ENCODE results near the gene PLA2G6. TPM values are rescaled to one million over a fixed set of nuclear protein-coding genes. Genes with fewer than 3 reads are reported as not detected.

The PLA2G6 gene
- total and polyA plus RNA-seq, 2 of the 8 experiments (the other 6 are each of a cell fraction or from before 2014, with no cell fraction given): 13.2 to 21.0 TPM

- no peaks in the 10 kb centered on the region for H3K9me3 ChIP-seq (ENCODE audit: insufficient read depth in 2 of 2, low read depth in 1 of 2, low read length in 1 of 2)
- H4K8ac ChIP-seq (ENCODE audit: extremely low read depth, insufficient read depth, low read length): no peak overlapping the region
- H3K23ac ChIP-seq (ENCODE audit: insufficient read length): no peak overlapping the region
- no peaks in the 10 kb centered on the region for H3K79me1 ChIP-seq (ENCODE audit: low read depth, low read length)
- FAIRE-seq (no peak), DNase-seq (ENCODE audit: low read depth in 1 of 2, low spot score in 2 of 2) (no peak)
- no peak overlapping the region for H3K27ac ChIP-seq (ENCODE audit: low read depth, low read length)
- H3K14ac ChIP-seq (ENCODE audit: insufficient read length): no peak overlapping the region
- peaks cover 7 to 12% of the 10 kb centered on the region in 2 experiments for H4K20me1 ChIP-seq (replicated peaks in 1 of 2; ENCODE audit: control insufficient read depth in 1 of 2, insufficient read depth in 2 of 2, low read length in 2 of 2)
- H3K23me2 ChIP-seq (ENCODE audit: low read depth, low read length): peaks cover 17% of the 10 kb centered on the region
- H2BK15ac ChIP-seq (ENCODE audit: low read length): no peak overlapping the region
- ChIA-PET CTCF (ENCODE audit: partially characterized antibody) (interaction anchor here (0.6 to 2.8 kb wide), 7 partner anchors 9 to 342 kb away, joined by 3 to 12 read pairs (median 5); no protein-coding TSS in a partner anchor), POLR2A (ENCODE audit: partially characterized antibody) (interaction anchor here (1.1 to 6.6 kb wide), 3 partner anchors 9 to 61 kb away, joined by 3 to 65 read pairs (median 4); no protein-coding TSS in a partner anchor)
- H3K4ac ChIP-seq (replicated peaks; ENCODE audit: insufficient read length, low read depth, low read length): no peak overlapping the region
- H3K9ac ChIP-seq (replicated peaks in 1 of 4; ENCODE audit: extremely low read depth in 1 of 4, low read depth in 3 of 4, low read length in 3 of 4): no peak overlapping the region
- H3K18ac ChIP-seq (ENCODE audit: extremely low read depth, low read length): no peak overlapping the region
- no peak overlapping the region for H2AK5ac ChIP-seq (ENCODE audit: low read depth, low read length)
- H2BK20ac ChIP-seq (ENCODE audit: low read length): no peak overlapping the region
- no peak overlapping the region for H3K4me2 ChIP-seq (ENCODE audit: insufficient read depth in 1 of 2, low read depth in 2 of 2, low read length in 2 of 2)
- H2BK12ac ChIP-seq (ENCODE audit: low read depth, low read length): no peak overlapping the region
- H3K27me3 ChIP-seq (replicated peaks in 1 of 4; ENCODE audit: control insufficient read depth in 3 of 4, extremely low read depth in 1 of 4, insufficient read depth in 3 of 4, low read length in 3 of 4): peaks cover 0 to 14% (median 11%) of the 10 kb centered on the region in 4 experiments; a peak in 5 of 7 replicates
- H2BK120ac ChIP-seq (replicated peaks; ENCODE audit: low read depth, low read length): no peak overlapping the region
- peaks cover 2 to 21% of the 10 kb centered on the region in 2 experiments; a peak in 2 of 4 replicates for H3K79me2 ChIP-seq (ENCODE audit: control insufficient read depth in 1 of 2, insufficient read depth in 2 of 2, low read length in 2 of 2)
- no peaks in the 10 kb centered on the region for H3K36me3 ChIP-seq (ENCODE audit: control insufficient read depth in 2 of 4, insufficient read depth in 4 of 4, low read length in 3 of 4)
- H4K5ac ChIP-seq (ENCODE audit: insufficient read length, low read depth, low read length): no peak overlapping the region
- H3K56ac ChIP-seq (replicated peaks; ENCODE audit: insufficient read length, low read depth, low read length): no peak overlapping the region
- H4K91ac ChIP-seq (replicated peaks; ENCODE audit: insufficient read length, low read length): no peak overlapping the region
- H2AFZ ChIP-seq (ENCODE audit: low read length): no peak overlapping the region
- H2BK5ac ChIP-seq (ENCODE audit: low read depth, low read length): no peak overlapping the region
- WGBS, 2 experiments (ENCODE audit: extremely low coverage in 1 of 2, insufficient coverage in 1 of 2, insufficient read length in 1 of 2, insufficient replicate concordance in 2 of 2, low coverage in 1 of 2, low lambda C conversion rate in 2 of 2, missing lambda C conversion rate in 1 of 2): 88% methylated on average over 15 of the region's 15 CpGs; no CpG with 5 or more reads in 1 of the 2 experiments
- no peak overlapping the region for H3K4me3 ChIP-seq (ENCODE audit: extremely low read depth in 1 of 4, insufficient read depth in 2 of 4, low read depth in 3 of 4, low read length in 4 of 4)
- TF ChIP-seq POLR2A (IDR thresholded peaks at IDR 0.05; ENCODE audit: control extremely low read depth in 1 of 2, low read depth in 2 of 2, low read length in 2 of 2) (0 out of 3 replicates have a peak, but pooled peaks of 1 of the 2 experiments have one; percentile 20), BCL11A (IDR thresholded peaks at IDR 0.05; ENCODE audit: low read depth in 2 of 2, low read length in 2 of 2) (no peak)
- H3K4me1 ChIP-seq (replicated peaks in 1 of 4; ENCODE audit: control insufficient read depth in 3 of 4, insufficient read depth in 4 of 4, low read length in 3 of 4): peaks cover 0 to 10% (median 6%) of the 10 kb centered on the region in 4 experiments; a peak in 6 of 7 replicates
These were observed 23.9 kb upstream of the PLA2G6 start for GRCh38 chr22:38205261-38206128.
